Trophoblast cell (in vitro differentiated cells and primary cell): Measurements from ENCODE around the gene MORC4. TPM values are rescaled to one million over a fixed set of nuclear protein-coding genes. Genes with fewer than 3 reads are reported as not detected.
A peak's percentile ranks its signal among the peaks of the same experiment; 100 is the strongest.

Source experiments
- DNase-seq, 2 donors: peaks; one replicate each; pipeline ENCODE4 v3.0.0-alpha.2; 2016
- H2AFZ ChIP-seq: 2 replicates; pipeline ENCODE4 v1.6.1; 2013; ENCODE audit warnings: low read length, moderate library complexity, mild to moderate bottlenecking; ENCODE audit not compliant: insufficient read depth, poor library complexity
- H2AK5ac ChIP-seq: 2 replicates; pipeline ENCODE4 v1.6.1; 2013; ENCODE audit warnings: mild to moderate bottlenecking, low read length
- H2BK120ac ChIP-seq: 2 replicates; pipeline ENCODE4 v1.6.1; 2013; ENCODE audit warnings: low read length, mild to moderate bottlenecking, moderate library complexity; ENCODE audit not compliant: insufficient read depth, poor library complexity
- H2BK12ac ChIP-seq: 2 replicates; pipeline ENCODE4 v1.6.1; 2013; ENCODE audit warnings: mild to moderate bottlenecking, low read length, moderate library complexity
- H2BK5ac ChIP-seq: 2 replicates; pipeline ENCODE4 v1.6.1; 2013; ENCODE audit warnings: low read length, low read depth, moderate library complexity, mild to moderate bottlenecking; ENCODE audit not compliant: poor library complexity
- H3K14ac ChIP-seq: 2 replicates; pipeline ENCODE4 v1.6.1; 2013; ENCODE audit warnings: mild to moderate bottlenecking, low read length
- H3K18ac ChIP-seq: 2 replicates; pipeline ENCODE4 v1.6.1; 2013; ENCODE audit warnings: mild to moderate bottlenecking, low read length
- H3K23ac ChIP-seq: 2 replicates; pipeline ENCODE4 v1.6.1; 2013; ENCODE audit warnings: low read length
- H3K27ac ChIP-seq: 2 replicates; pipeline ENCODE4 v1.5.1; 2013; ENCODE audit warnings: low read depth, mild to moderate bottlenecking, inconsistent platforms, low read length, moderate library complexity
- H3K27me3 ChIP-seq: 2 replicates; pipeline ENCODE4 v1.6.1; 2013; ENCODE audit warnings: inconsistent platforms, mild to moderate bottlenecking, low read length, moderate library complexity; ENCODE audit not compliant: insufficient read depth
- H3K36me3 ChIP-seq, 2 experiments: 1 replicate in 1 of 2; 2 replicates in 1 of 2; pipeline ENCODE4 v1.6.1; 2013; ENCODE audit warnings: low read length in 2 of 2, mild to moderate bottlenecking in 2 of 2, moderate library complexity in 1 of 2; ENCODE audit not compliant: insufficient read depth in 2 of 2, control insufficient read depth in 1 of 2
- H3K4ac ChIP-seq: 2 replicates; pipeline ENCODE4 v1.6.1; 2013; ENCODE audit warnings: low read depth, mild to moderate bottlenecking, low read length, moderate library complexity
- H3K4me1 ChIP-seq, 2 experiments: 1 replicate in 1 of 2; 2 replicates in 1 of 2; pipeline ENCODE4 v1.6.1; 2013; ENCODE audit warnings: low read length in 2 of 2, mild to moderate bottlenecking in 2 of 2, moderate library complexity in 1 of 2; ENCODE audit not compliant: insufficient read depth in 2 of 2, control insufficient read depth in 1 of 2
- H3K4me2 ChIP-seq: 2 replicates; pipeline ENCODE4 v1.6.1; 2013; ENCODE audit warnings: inconsistent platforms, mild to moderate bottlenecking, low read length, moderate library complexity
- H3K4me3 ChIP-seq: 2 replicates; pipeline ENCODE4 v1.5.1; 2013; ENCODE audit warnings: mild to moderate bottlenecking, low read depth, low read length, inconsistent platforms
- H3K79me1 ChIP-seq: one replicate; pipeline ENCODE4 v1.6.1; 2013; ENCODE audit warnings: low read length
- H3K79me2 ChIP-seq: 2 replicates; pipeline ENCODE4 v1.6.1; 2013; ENCODE audit warnings: low read length, mild to moderate bottlenecking; ENCODE audit not compliant: control insufficient read depth, insufficient read depth, poor library complexity
- H3K9ac ChIP-seq: 2 replicates; pipeline ENCODE4 v1.6.1; 2013; ENCODE audit warnings: mild to moderate bottlenecking, low read length
- H3K9me3 ChIP-seq: 2 replicates; pipeline ENCODE4 v1.6.1; 2013; ENCODE audit warnings: low read depth, mild to moderate bottlenecking, control low read depth, inconsistent platforms, low read length; ENCODE audit not compliant: insufficient read depth
- H4K12ac ChIP-seq: 2 replicates; pipeline ENCODE4 v1.6.1; 2013; ENCODE audit warnings: low read depth, mild to moderate bottlenecking, low read length, moderate library complexity
- H4K8ac ChIP-seq: 2 replicates; pipeline ENCODE4 v1.6.1; 2013; ENCODE audit warnings: low read depth, mild to moderate bottlenecking, low read length, moderate library complexity
- H4K91ac ChIP-seq: one replicate; pipeline ENCODE4 v1.6.1; 2013; ENCODE audit warnings: low read depth, mild to moderate bottlenecking, low read length, moderate library complexity
- WGBS: extraction: QIAGEN DNeasy Blood & Tissue Kit; methylation state at CpG from one replicate; pipeline ENCODE4 v1.1.7; 2013; ENCODE audit warnings: missing lambda C conversion rate; ENCODE audit not compliant: insufficient read length, insufficient coverage; ENCODE audit errors: extremely low coverage; 5-methylcytosine and 5-hydroxymethylcytosine counted together
- polyA plus RNA-seq: library from polyadenylated mRNA; stranded (reverse); fragments of 200-250 nt; gene quantifications from 2 replicates; pipeline ENCODE4 v1.2.3, GENCODE V29; 2013

Gene MORC4
- 14.7 and 15.9 TPM in 2 replicates for polyA plus RNA-seq

- Histone ChIP-seq H3K79me2 (no peaks in the 10 kb centered on the region), H3K18ac (peak within 1 kb of the TSS; percentile 29), H2AFZ (peak within 1 kb of the TSS; percentile 63), H2AK5ac (no peak within 1 kb of the TSS), H2BK12ac (no peak within 1 kb of the TSS), H3K23ac (no peak within 1 kb of the TSS), H4K12ac (peak within 1 kb of the TSS; percentile 43), H3K36me3 (no peaks in the 10 kb centered on the region), H4K91ac (peak within 1 kb of the TSS; percentile 62), H3K4me2 (peak within 1 kb of the TSS; percentile 94), H3K14ac (peak within 1 kb of the TSS; percentile 82), H3K4me3 (peak within 1 kb of the TSS; percentile 83), H2BK120ac (no peak within 1 kb of the TSS), H3K27me3 (no peaks in the 10 kb centered on the region), H3K9me3 (no peaks in the 10 kb centered on the region), H2BK5ac (peak within 1 kb of the TSS; percentile 56), H3K4me1 (no peaks in the 10 kb centered on the region), H3K9ac (peak within 1 kb of the TSS; percentile 47), H3K4ac (no peak within 1 kb of the TSS), H3K79me1 (peaks cover 2% of the 10 kb centered on the region), H4K8ac (peak within 1 kb of the TSS; percentile 19), H3K27ac (peak within 1 kb of the TSS; percentile 62)
- WGBS = no CpG with 5 or more reads among the region's 42 CpGs
- DNase-seq = peak; percentile 82 to 86
These were observed at the start of gene MORC4 for GRCh38 chrX:107000013-107000515. Gene MORC4, minus strand, starts transcription at chrX:107000212. Its CDS starts 243 bp downstream, at chrX:106999969.

GRCh38 chrX:107047622-107048021 is 47.6 kb upstream of the MORC4 start:
- DNase-seq = no peak
- H3K79me1 ChIP-seq = no peaks in the 10 kb centered on the region
- H3K9ac ChIP-seq = no peak overlapping the region
- H4K91ac ChIP-seq = no peak overlapping the region
- no peak overlapping the region for H2AK5ac ChIP-seq
- no peaks in the 10 kb centered on the region for H3K9me3 ChIP-seq
- no peak overlapping the region for H3K18ac ChIP-seq
- no peaks in the 10 kb centered on the region for H3K36me3 ChIP-seq
- no peaks in the 10 kb centered on the region for H3K27me3 ChIP-seq
- no peak overlapping the region for H4K8ac ChIP-seq
- WGBS = no CpG with 5 or more reads among the region's 1 CpG
- no peak overlapping the region for H3K27ac ChIP-seq
- no peak overlapping the region for H2BK12ac ChIP-seq
- no peaks in the 10 kb centered on the region for H3K79me2 ChIP-seq
- H3K4me1 ChIP-seq = no peaks in the 10 kb centered on the region
- no peak overlapping the region for H3K4ac ChIP-seq
- H2AFZ ChIP-seq = no peak overlapping the region
- no peak overlapping the region for H2BK120ac ChIP-seq
- H3K4me2 ChIP-seq = no peak overlapping the region
- no peak overlapping the region for H3K14ac ChIP-seq
- no peak overlapping the region for H3K4me3 ChIP-seq
- H3K23ac ChIP-seq = no peak overlapping the region
- no peak overlapping the region for H2BK5ac ChIP-seq
- no peak overlapping the region for H4K12ac ChIP-seq

GRCh38 chrX:107029752-107030151 is 29.7 kb upstream of the MORC4 start:
- H3K23ac ChIP-seq = no peak overlapping the region

GRCh38 chrX:107025545-107025944 is 25.5 kb upstream of the MORC4 start:
- Histone ChIP-seq H3K79me1 (no peaks in the 10 kb centered on the region), H3K9ac (no peak overlapping the region), H3K14ac (no peak overlapping the region), H4K12ac (no peak overlapping the region), H3K36me3 (no peaks in the 10 kb centered on the region), H3K4me3 (no peak overlapping the region), H3K23ac (no peak overlapping the region), H2BK120ac (no peak overlapping the region), H3K4me2 (no peak overlapping the region), H4K91ac (no peak overlapping the region), H3K4me1 (no peaks in the 10 kb centered on the region), H2BK5ac (no peak overlapping the region), H4K8ac (no peak overlapping the region), H2BK12ac (no peak overlapping the region), H3K27ac (no peak overlapping the region), H3K9me3 (no peaks in the 10 kb centered on the region), H2AK5ac (no peak overlapping the region), H3K18ac (no peak overlapping the region), H3K79me2 (no peaks in the 10 kb centered on the region), H3K4ac (no peak overlapping the region), H3K27me3 (no peaks in the 10 kb centered on the region), H2AFZ (no peak overlapping the region)
- WGBS = no CpG with 5 or more reads among the region's 2 CpGs
- DNase-seq = peak in 1 of 2 donors; percentile 54

More at GRCh38 chrX:107029752-107030151, 29.7 kb upstream of the MORC4 start:
- no peak for DNase-seq
- Histone ChIP-seq H3K4me1 (no peaks in the 10 kb centered on the region), H3K18ac (no peak overlapping the region), H4K8ac (no peak overlapping the region), H3K9ac (no peak overlapping the region), H4K12ac (no peak overlapping the region), H3K4me2 (no peak overlapping the region), H3K36me3 (no peaks in the 10 kb centered on the region), H4K91ac (no peak overlapping the region), H2BK120ac (no peak overlapping the region), H2AK5ac (no peak overlapping the region), H3K14ac (no peak overlapping the region), H3K79me2 (no peaks in the 10 kb centered on the region), H3K79me1 (no peaks in the 10 kb centered on the region), H3K27me3 (no peaks in the 10 kb centered on the region), H3K9me3 (no peaks in the 10 kb centered on the region), H3K27ac (no peak overlapping the region), H2BK5ac (no peak overlapping the region), H3K4ac (no peak overlapping the region), H2AFZ (no peak overlapping the region), H2BK12ac (no peak overlapping the region), H3K4me3 (no peak overlapping the region)
- WGBS = no CpG with 5 or more reads among the region's 1 CpG
